Astrocyte (in vitro differentiated cells and primary cell): Measurements from ENCODE around the gene XPOT. TPM values are rescaled to one million over a fixed set of nuclear protein-coding genes. Genes with fewer than 3 reads are reported as not detected.

Experiments used
- DNase-seq: peaks from one replicate; pipeline ENCODE4 v3.0.0-alpha.2; 2010; ENCODE audit warnings: low read depth
- FAIRE-seq: peaks from 2 replicates; lab custom pipeline; 2011; peaks lifted over from hg19 to GRCh38; lab: Jason Lieb, UNC
- H2AFZ ChIP-seq: 2 replicates; pipeline ENCODE4 v1.6.0; 2012; ENCODE audit warnings: low read depth, low read length, inconsistent platforms
- H3K27ac ChIP-seq: 2 replicates; pipeline ENCODE4 v1.5.1; 2011; ENCODE audit warnings: low read depth, low read length, inconsistent platforms
- H3K27me3 ChIP-seq: 2 replicates; pipeline ENCODE4 v1.6.0; 2011; ENCODE audit warnings: low read length, inconsistent platforms; ENCODE audit not compliant: insufficient read depth
- H3K36me3 ChIP-seq: 2 replicates; pipeline ENCODE4 v1.5.1; 2011; ENCODE audit warnings: low read length, inconsistent platforms; ENCODE audit not compliant: insufficient read depth
- H3K4me1 ChIP-seq: 2 replicates; pipeline ENCODE4 v1.5.1; 2011; ENCODE audit warnings: low read length, inconsistent platforms; ENCODE audit not compliant: insufficient read depth
- H3K4me2 ChIP-seq: 2 replicates; pipeline ENCODE4 v1.6.0; 2012; ENCODE audit warnings: low read length, inconsistent platforms
- H3K4me3 ChIP-seq: 2 replicates; pipeline ENCODE4 v1.5.1; 2011; ENCODE audit warnings: low read depth, mild to moderate bottlenecking, low read length, inconsistent platforms; ENCODE audit not compliant: insufficient read depth
- H3K79me2 ChIP-seq: 2 replicates; pipeline ENCODE4 v1.6.0; 2012; ENCODE audit warnings: mild to moderate bottlenecking, low read length, inconsistent platforms; ENCODE audit not compliant: insufficient read depth
- H3K9ac ChIP-seq: 2 replicates; pipeline ENCODE4 v1.6.0; 2012; ENCODE audit warnings: mild to moderate bottlenecking, low read length, inconsistent platforms
- H3K9me3 ChIP-seq: 2 replicates; pipeline ENCODE4 v1.5.1; 2012; ENCODE audit warnings: low read depth, mild to moderate bottlenecking, low read length, inconsistent platforms; ENCODE audit not compliant: insufficient read depth
- H4K20me1 ChIP-seq: 2 replicates; pipeline ENCODE4 v1.6.0; 2012; ENCODE audit warnings: low read length, inconsistent platforms; ENCODE audit not compliant: insufficient read depth
- H3K27ac Mint-ChIP-seq: one replicate; pipeline ENCODE4 v1.8.0; 2021; ENCODE audit warnings: mild to moderate bottlenecking, mixed read lengths; ENCODE audit not compliant: unreplicated experiment
- H3K27me3 Mint-ChIP-seq: one replicate; pipeline ENCODE4 v1.8.0; 2021; ENCODE audit warnings: low read depth, mixed read lengths; ENCODE audit not compliant: unreplicated experiment
- H3K36me3 Mint-ChIP-seq: one replicate; pipeline ENCODE4 v1.8.0; 2021; ENCODE audit warnings: low read depth, mixed read lengths; ENCODE audit not compliant: unreplicated experiment
- H3K4me1 Mint-ChIP-seq: one replicate; pipeline ENCODE4 v1.8.0; 2021; ENCODE audit warnings: low read depth, mixed read lengths; ENCODE audit not compliant: unreplicated experiment
- H3K4me3 Mint-ChIP-seq: one replicate; pipeline ENCODE4 v1.8.0; 2021; ENCODE audit warnings: mild to moderate bottlenecking, moderate library complexity, mixed read lengths; ENCODE audit not compliant: unreplicated experiment
- H3K9me3 Mint-ChIP-seq: one replicate; pipeline ENCODE4 v1.8.0; 2021; ENCODE audit warnings: mild to moderate bottlenecking, mixed read lengths; ENCODE audit not compliant: unreplicated experiment
- EZH2 ChIP-seq: IDR thresholded peaks from 2 replicates; pipeline ENCODE4 v1.6.1; 2012; ENCODE audit warnings: mild to moderate bottlenecking, low read length, inconsistent platforms; ENCODE audit not compliant: insufficient read depth
- total RNA-seq: library from RNA; stranded (reverse); gene quantifications from 2 replicates; pipeline ENCODE4 v1.2.1, GENCODE V29; 2021
- TF ChIP-seq, protein P1 (sequence below): IDR thresholded peaks from 2 replicates; pipeline ENCODE4 v1.5.1; 2011; ENCODE audit warnings: low read depth, mild to moderate bottlenecking, inconsistent platforms, low read length, moderate library complexity; ENCODE audit not compliant: insufficient read depth

The XPOT gene
- total RNA-seq, 1 donor from 2014 or later: 142 TPM

DNA sequence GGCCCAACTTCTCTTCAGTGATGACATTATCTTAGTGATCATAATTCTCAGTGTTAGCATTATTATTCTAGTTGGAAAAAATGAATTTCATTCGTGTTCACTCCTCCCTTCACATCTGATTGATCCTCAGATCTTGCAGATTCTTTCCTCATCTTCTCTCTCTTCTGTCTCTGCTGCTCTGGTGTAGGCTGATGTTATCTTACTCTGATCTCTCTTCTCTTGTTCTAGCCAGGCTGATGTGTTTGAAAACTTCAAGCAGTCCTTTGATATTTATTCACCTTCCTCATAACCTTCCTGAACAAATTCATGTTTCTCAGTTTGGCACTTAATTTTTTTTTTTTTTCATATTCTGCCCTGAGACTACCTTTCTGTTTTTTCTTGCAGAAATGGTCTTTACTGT is 42.1 kb downstream of the XPOT start:
- Mint-ChIP-seq H3K9me3 (no peaks in the 10 kb centered on the region), H3K4me1 (peaks cover 11% of the 10 kb centered on the region), H3K36me3 (peaks cover 12% of the 10 kb centered on the region), H3K27ac (no peak overlapping the region), H3K27me3 (no peaks in the 10 kb centered on the region), H3K4me3 (no peak overlapping the region)
- TF ChIP-seq, protein P1, sequence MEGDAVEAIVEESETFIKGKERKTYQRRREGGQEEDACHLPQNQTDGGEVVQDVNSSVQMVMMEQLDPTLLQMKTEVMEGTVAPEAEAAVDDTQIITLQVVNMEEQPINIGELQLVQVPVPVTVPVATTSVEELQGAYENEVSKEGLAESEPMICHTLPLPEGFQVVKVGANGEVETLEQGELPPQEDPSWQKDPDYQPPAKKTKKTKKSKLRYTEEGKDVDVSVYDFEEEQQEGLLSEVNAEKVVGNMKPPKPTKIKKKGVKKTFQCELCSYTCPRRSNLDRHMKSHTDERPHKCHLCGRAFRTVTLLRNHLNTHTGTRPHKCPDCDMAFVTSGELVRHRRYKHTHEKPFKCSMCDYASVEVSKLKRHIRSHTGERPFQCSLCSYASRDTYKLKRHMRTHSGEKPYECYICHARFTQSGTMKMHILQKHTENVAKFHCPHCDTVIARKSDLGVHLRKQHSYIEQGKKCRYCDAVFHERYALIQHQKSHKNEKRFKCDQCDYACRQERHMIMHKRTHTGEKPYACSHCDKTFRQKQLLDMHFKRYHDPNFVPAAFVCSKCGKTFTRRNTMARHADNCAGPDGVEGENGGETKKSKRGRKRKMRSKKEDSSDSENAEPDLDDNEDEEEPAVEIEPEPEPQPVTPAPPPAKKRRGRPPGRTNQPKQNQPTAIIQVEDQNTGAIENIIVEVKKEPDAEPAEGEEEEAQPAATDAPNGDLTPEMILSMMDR: no peak
- no peak for TF ChIP-seq EZH2
- no peak overlapping the region for H2AFZ ChIP-seq
- no peaks in the 10 kb centered on the region for H3K27me3 ChIP-seq
- H3K27ac ChIP-seq: no peak overlapping the region
- H3K4me2 ChIP-seq: no peak overlapping the region
- H4K20me1 ChIP-seq: peaks cover 4% of the 10 kb centered on the region
- no peaks in the 10 kb centered on the region for H3K9me3 ChIP-seq
- no peak overlapping the region for H3K9ac ChIP-seq
- FAIRE-seq (no peak), DNase-seq (no peak)
- no peaks in the 10 kb centered on the region for H3K79me2 ChIP-seq
- H3K36me3 ChIP-seq: peaks cover 43% of the 10 kb centered on the region
- H3K4me3 ChIP-seq: no peak overlapping the region
- H3K4me1 ChIP-seq: peaks cover 7% of the 10 kb centered on the region

DNA sequence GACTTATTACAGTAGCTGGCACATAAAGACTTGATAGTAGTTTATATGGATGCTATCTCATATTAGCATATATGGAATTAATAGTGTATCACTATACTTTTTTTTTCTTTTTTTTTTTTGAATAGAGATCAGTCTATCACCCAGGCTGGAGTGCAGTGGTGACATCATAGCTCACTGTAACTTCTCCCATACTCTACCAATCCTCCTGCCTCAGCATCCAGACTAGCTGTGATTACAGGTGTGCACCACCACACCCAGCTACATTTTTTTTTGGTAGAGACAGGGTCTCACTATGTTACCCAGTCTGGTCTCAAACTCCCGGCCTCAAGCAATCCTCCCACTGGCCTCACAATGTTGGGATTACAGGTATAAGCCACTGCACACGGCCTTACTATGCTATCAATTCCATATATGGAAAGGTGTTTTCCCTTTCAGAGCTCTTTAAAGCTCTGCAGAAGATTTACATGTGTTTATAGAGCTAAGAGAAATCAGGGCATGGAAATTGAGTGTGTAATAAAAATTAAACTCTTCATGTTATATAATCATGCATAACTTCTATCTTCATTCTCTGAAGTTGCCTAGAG is 46.0 kb downstream of the XPOT start:
- peaks cover 12% of the 10 kb centered on the region for H3K4me1 Mint-ChIP-seq
- H3K9me3 Mint-ChIP-seq: no peaks in the 10 kb centered on the region
- Histone ChIP-seq H3K4me3 (no peak overlapping the region), H3K4me1 (peaks cover 11% of the 10 kb centered on the region), H3K27me3 (no peaks in the 10 kb centered on the region), H3K36me3 (peaks cover 17% of the 10 kb centered on the region), H3K9me3 (no peaks in the 10 kb centered on the region), H3K9ac (no peak overlapping the region), H3K4me2 (peak overlapping the region; percentile 96), H4K20me1 (peaks cover 4% of the 10 kb centered on the region), H2AFZ (no peak overlapping the region), H3K79me2 (peaks cover 35% of the 10 kb centered on the region), H3K27ac (no peak overlapping the region)
- H3K36me3 Mint-ChIP-seq: peaks cover 4% of the 10 kb centered on the region
- TF ChIP-seq EZH2: no peak
- TF ChIP-seq, protein P1: no peak
- no peaks in the 10 kb centered on the region for H3K27me3 Mint-ChIP-seq
- peak overlapping the region; percentile 94 for H3K27ac Mint-ChIP-seq
- FAIRE-seq (no peak), DNase-seq (no peak)
- peak overlapping the region; percentile 47 for H3K4me3 Mint-ChIP-seq

DNA sequence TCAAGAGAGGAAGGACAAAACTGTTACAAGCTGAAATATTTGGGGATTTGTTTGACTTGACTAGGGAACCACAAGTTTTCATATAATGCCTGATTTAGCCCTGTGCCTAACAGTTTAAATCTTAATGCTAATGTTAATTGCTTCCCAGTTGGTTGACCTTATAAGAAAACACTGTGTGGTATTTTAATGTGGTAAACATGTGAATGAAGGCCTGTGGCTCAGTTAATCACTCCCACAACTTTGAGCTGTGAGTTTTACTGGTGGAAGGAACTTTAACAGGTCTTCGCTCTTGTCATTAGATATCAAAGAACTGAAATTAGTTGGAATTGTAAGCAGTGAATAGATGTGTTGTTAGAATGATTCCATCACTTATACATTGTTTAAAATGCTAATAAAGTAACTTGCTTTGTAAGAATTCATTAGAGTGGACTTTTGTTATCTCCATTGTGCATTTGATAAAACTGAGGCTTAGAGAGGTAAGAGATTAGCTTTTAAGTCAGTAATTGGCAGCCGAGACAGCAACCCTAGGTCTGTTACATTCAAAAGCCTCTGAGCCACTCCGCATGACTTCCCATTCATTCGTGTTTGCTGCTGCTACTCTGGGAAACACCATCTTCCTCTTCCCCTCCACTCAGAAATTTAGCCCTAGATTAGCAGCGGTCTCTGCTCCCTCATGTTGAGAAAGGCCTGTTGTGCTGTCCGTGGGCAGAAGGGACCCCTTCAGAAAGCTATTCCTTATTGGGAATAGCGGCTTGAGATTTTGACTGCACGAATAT is 46.7 kb downstream of the XPOT start:
- H3K36me3 Mint-ChIP-seq: peaks cover 5% of the 10 kb centered on the region
- Histone ChIP-seq H3K9me3 (no peaks in the 10 kb centered on the region), H3K27me3 (no peaks in the 10 kb centered on the region), H3K4me3 (peak overlapping the region; percentile 77), H3K4me2 (peak overlapping the region; percentile 96), H3K27ac (peak overlapping the region; percentile 99), H3K4me1 (peaks cover 11% of the 10 kb centered on the region), H2AFZ (no peak overlapping the region), H3K36me3 (peaks cover 13% of the 10 kb centered on the region), H4K20me1 (peaks cover 7% of the 10 kb centered on the region), H3K9ac (peak overlapping the region; percentile 96), H3K79me2 (peaks cover 42% of the 10 kb centered on the region)
- no peaks in the 10 kb centered on the region for H3K27me3 Mint-ChIP-seq
- no peak for TF ChIP-seq EZH2
- TF ChIP-seq, protein P1: no peak
- peaks cover 18% of the 10 kb centered on the region for H3K4me1 Mint-ChIP-seq
- DNase-seq: peak; percentile 3
- no peaks in the 10 kb centered on the region for H3K9me3 Mint-ChIP-seq
- peak overlapping the region; percentile 92 for H3K4me3 Mint-ChIP-seq
- FAIRE-seq: no peak
- H3K27ac Mint-ChIP-seq: peak overlapping the region; percentile 94
